ENCODE results near the gene LMTK3. TPM values are rescaled to one million over a fixed set of nuclear protein-coding genes. Genes with fewer than 3 reads are reported as not detected.

The LMTK3 gene
- polyA plus RNA-seq, 3 donors: 1.8 to 3.8 (median 3.6) TPM

GRCh38 chr19:48458016-48458415, 53.6 kb downstream of the LMTK3 start:
- no peak for DNase-seq (ENCODE audit: extremely low read depth in 1 of 11, low read depth in 9 of 11, low spot score in 4 of 11)

DNA sequence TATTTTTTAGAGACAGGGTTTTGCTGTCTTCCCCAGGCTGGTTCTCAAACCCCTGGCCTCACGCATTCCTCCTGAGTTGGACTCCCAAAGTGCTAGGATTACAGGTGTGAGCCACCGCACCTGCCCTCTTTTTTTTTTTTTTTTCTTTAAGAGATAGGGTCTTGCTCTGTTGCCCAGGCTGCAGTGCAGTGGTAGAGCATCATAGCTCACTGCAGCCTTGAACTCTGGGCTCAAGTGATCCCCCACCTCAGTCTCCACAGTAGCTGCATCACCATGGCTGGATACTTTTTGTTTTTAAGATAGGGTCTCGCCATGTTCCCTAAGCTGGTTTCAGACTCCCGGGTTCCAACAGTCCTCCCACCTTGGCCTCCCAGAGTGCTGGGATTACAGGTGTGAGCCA, 54.8 kb downstream of the LMTK3 start:
- DNase-seq (ENCODE audit: extremely low read depth in 1 of 11, low read depth in 9 of 11, low spot score in 4 of 11): no peak

DNA sequence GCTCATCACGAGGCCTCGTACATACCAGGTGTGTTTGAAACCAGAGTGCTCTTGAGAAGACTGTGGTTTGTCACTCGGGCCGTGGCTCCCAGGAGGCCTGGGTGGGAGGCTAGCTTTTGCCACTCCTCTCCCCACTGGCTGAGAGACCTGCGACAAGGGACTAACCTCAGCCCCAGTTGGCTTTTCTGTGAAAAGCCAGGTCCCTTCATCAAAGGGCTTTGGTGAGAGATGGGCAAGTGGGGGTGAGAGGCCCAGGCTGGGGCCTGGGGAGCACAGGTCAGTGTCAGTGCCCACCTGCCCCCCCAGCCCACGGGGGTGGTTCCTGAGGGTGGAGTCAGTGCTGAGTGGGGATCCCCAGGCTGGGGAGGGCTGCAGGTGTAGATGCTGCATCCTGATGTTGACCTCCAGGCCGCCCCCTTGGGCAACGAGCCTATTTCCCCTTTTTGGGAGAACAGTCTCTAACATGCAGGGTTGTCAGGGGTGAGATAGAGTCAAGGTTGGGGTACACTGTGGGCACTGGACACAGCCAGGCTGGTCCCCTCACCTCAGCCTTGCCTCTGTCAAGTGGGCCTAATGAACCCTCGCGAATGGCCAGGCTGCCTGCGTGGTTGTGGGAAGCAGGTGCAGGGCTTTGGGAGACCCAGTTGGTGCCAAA, 55.6 kb downstream of the LMTK3 start:
- DNase-seq (ENCODE audit: extremely low read depth in 1 of 11, low read depth in 9 of 11, low spot score in 4 of 11): no peak

GRCh38 chr19:48455171-48455907, 56.3 kb downstream of the LMTK3 start, which contains the start of gene KCNJ14:
Gene KCNJ14 (plus strand): TSS chr19:48455574. CDS start chr19:48461725, 6,151 bp downstream.
- DNase-seq (ENCODE audit: extremely low read depth in 1 of 11, low read depth in 9 of 11, low spot score in 4 of 11): no peak

- DNase-seq (ENCODE audit: extremely low read depth in 1 of 11, low read depth in 9 of 11, low spot score in 4 of 11): no peak
Observed at GRCh38 chr19:48454150-48454730, 57.4 kb downstream of the LMTK3 start.

DNA sequence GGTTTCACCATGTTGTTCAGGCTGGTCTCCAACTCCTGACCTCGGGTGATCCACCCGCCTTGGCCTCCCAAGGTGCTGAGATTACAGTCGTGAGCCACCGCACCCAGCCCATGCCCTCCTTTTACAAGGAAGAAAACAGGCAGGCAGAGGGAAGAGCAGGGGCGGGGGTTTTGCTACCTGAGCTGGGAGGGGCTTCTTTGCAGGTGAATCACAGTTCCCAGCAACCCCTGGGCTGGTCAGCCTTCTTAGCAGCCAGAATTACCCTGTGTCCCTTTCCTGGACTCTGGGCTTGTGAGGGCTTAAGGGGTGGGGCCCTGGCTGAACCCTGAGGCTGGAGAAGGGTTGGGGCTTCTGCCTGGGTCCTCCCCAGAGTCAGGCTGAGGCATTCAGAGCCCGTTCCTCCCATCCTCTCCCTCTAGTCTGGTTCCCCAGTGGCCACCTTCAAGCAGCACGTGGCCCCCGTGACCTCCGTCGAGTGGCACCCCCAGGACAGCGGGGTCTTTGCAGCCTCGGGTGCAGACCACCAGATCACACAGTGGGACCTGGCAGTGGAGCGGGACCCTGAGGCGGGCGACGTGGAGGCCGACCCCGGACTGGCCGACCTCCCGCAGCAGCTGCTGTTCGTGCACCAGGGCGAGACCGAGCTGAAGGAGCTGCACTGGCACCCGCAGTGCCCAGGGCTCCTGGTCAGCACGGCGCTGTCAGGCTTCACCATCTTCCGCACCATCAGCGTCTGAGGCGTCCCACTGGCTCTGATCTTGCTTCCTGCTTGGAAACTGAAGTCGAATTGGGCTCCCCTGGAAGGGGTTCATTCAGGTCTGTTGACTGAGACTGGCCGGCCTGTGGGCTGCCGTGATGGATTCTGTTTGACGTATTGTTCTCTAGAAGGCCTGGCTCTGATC, 59.1 kb downstream of the LMTK3 start:
- no peak for DNase-seq (ENCODE audit: extremely low read depth in 1 of 11, low read depth in 9 of 11, low spot score in 4 of 11)

DNA sequence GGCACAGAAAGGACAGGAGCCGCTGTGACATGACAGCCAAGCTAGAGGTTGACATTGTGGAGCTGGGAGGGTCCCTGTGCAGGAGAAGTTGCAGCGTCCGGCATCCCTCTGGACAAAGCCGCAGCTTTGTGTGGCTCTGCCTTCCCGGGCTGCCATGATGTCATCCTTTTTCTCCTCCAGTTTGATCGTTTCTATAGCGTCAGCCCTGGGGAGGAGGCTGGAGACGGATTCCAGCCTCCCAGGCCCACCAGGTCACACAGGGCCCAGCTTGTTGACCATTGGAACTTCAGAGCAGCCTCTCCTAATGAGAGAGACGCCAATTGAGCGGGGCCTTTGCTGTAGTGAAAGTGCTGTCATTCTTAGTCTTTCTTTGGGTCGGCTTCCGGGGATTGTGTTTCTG, 60.0 kb downstream of the LMTK3 start:
- no peak for DNase-seq (ENCODE audit: extremely low read depth in 1 of 11, low read depth in 9 of 11, low spot score in 4 of 11)

DNA sequence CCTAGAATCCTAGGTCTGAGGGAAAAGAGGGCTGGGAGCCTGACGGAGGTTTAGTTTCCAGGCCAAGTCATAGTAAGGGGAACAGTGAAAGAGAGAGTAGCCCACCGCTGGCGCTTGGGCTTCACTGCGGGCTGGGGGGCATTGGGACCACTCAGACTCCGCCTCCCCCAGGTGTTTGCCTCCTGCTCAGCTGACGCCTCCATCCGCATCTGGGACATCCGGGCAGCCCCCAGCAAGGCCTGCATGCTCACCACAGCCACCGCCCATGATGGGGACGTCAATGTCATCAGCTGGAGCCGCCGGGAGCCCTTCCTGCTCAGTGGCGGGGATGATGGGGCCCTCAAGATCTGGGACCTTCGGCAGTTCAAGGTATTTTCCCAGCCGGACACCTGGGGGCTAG, 60.8 kb downstream of the LMTK3 start:
- DNase-seq (ENCODE audit: extremely low read depth in 1 of 11, low read depth in 9 of 11, low spot score in 4 of 11): no peak

- no peak for DNase-seq (ENCODE audit: extremely low read depth in 1 of 11, low read depth in 9 of 11, low spot score in 4 of 11)
Observed at GRCh38 chr19:48450441-48450840, 61.2 kb downstream of the LMTK3 start.

GRCh38 chr19:48448563-48448962, 63.1 kb downstream of the LMTK3 start:
- DNase-seq (ENCODE audit: extremely low read depth in 1 of 11, low read depth in 9 of 11, low spot score in 4 of 11): no peak

DNA sequence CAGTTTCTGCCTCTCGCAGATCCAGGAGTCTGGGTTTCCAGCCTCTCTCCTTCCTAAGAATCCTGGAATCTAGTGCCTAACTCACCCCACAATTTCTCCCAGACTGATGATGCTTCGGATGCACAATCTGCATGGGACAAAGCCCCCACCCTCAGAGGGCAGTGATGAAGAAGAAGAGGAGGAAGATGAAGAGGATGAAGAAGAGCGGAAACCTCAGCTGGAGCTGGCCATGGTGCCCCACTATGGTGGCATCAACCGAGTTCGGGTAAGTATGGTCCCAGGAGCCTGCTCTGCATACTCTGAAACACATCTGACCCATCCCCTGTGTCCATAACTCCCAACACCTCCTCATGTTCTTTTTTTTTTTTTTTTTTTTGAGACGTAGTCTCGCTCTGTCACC, 65.1 kb downstream of the LMTK3 start:
- no peak for DNase-seq (ENCODE audit: extremely low read depth in 1 of 11, low read depth in 9 of 11, low spot score in 4 of 11)

- DNase-seq (ENCODE audit: extremely low read depth in 1 of 11, low read depth in 9 of 11, low spot score in 4 of 11): peak; percentile 84 to 96 (median 93)
Observed at GRCh38 chr19:48445606-48446481, 65.8 kb downstream of the LMTK3 start, which contains the start of gene GRWD1. Gene GRWD1 (plus strand): TSS chr19:48445983. CDS start chr19:48446006, 23 bp downstream.

- peak in 7 of 11 donors; percentile 29 to 72 (median 62) for DNase-seq (ENCODE audit: extremely low read depth in 1 of 11, low read depth in 9 of 11, low spot score in 4 of 11)
Observed at GRCh38 chr19:48445256-48445605, 66.4 kb downstream of the LMTK3 start.

DNA sequence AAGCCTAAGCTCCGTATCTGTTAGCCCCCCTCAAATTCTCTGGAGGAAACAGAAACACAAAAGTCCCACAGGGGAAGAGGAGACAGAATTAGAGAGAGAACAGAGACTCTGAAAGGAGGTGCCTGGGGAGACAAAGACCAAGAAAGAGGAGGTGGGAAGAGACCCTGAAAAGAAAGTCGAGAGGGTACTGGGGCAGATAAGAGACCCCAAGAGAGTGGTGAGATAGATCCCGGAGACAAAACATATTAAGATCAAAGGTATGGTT, 66.8 kb downstream of the LMTK3 start:
- DNase-seq (ENCODE audit: extremely low read depth in 1 of 11, low read depth in 9 of 11, low spot score in 4 of 11): no peak

DNA sequence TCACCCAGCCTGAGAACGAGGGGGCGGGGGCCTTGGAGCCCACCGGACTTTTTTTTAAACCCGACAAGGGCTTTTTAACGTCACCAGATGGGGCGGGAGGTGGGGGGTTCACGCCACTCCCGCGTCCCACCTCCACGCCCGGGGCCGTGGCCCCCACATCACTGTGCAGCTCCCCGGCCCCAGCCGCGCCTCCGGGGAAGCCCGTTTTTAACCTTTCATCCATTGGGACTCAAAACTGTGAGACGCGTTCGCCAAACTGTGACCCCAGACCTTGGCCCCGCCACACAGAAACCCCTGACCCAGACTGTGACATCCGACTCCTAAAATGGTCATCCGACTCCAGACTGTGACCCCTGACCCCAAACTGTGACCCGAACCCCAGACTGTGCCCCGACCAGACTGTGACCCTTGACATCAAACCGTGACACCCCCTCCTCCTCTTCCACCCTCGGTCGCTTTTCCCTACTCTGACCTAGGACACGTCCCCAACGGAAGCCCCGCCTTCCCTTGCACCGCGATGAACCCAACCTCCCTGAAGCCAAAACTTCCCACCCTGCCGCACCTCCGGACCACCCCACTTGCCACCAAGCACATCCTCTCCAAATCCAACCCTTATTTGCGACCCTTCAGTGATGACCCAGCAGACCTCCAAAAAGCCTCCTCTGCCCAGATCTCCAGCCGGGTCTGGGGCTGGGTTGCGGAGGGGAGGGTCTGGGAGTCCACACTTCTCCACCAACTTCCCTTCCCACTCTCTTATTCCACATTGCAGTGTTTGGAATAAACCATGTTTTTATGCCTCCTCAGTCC, 67.3 kb downstream of the LMTK3 start:
- DNase-seq (ENCODE audit: extremely low read depth in 1 of 11, low read depth in 9 of 11, low spot score in 4 of 11): no peak

GRCh38 chr19:48443731-48444128, 67.9 kb downstream of the LMTK3 start:
- DNase-seq (ENCODE audit: extremely low read depth in 1 of 11, low read depth in 9 of 11, low spot score in 4 of 11): no peak

GRCh38 chr19:48443256-48443655, 68.4 kb downstream of the LMTK3 start:
- no peak for DNase-seq (ENCODE audit: extremely low read depth in 1 of 11, low read depth in 9 of 11, low spot score in 4 of 11)

All from renal cortex interstitium (tissue), 11 donors.